Measurements from ENCODE around the gene CPEB3. TPM values are rescaled to one million over a fixed set of nuclear protein-coding genes. Genes with fewer than 3 reads are reported as not detected.
"Not testable (repeated sequence)": the region's sequence is repeated elsewhere in the genome, so short reads cannot be mapped to it uniquely, and the experiment has no call there.

Gene CPEB3
- total RNA-seq, 1 donor from 2014 or later: 1.7 TPM

DNA sequence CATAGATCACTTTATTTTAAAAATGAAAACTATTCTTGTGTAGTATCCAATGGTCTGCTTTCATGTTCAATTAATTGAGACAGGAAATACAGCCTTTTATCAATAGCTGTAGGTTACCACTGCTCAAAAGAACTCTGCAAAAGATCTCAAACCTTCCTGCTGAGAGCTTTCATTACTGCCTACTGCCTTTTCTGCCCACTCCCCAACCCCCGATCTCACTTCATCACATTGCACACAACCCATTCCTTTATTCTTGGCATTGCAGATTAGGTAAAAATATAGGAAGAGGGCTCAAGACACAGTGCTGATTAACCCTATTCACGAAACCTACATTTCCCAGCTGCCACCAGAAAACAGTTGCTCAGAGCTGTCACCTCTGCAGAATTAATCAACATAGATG, 195.9 kb downstream of the CPEB3 start:
- no peak for DNase-seq

DNA sequence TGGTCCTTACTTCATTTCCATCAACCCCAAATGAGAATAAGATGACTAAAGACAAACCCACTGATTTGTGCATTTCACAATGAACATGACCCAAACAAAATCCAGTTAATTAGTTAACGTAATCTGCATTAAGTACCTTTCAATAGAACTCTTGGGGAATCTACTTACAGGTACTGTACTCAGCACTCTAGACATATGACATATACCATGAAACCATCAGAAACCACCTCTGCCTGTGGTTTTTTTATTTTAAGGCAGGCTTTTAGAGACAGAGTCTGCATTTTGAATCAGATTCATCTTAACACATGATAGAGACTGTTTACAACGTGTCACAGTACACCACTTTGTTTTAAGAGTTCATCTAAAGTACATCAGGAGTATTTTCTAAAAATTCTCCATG, 198.9 kb downstream of the CPEB3 start:
- no peak for DNase-seq

DNA sequence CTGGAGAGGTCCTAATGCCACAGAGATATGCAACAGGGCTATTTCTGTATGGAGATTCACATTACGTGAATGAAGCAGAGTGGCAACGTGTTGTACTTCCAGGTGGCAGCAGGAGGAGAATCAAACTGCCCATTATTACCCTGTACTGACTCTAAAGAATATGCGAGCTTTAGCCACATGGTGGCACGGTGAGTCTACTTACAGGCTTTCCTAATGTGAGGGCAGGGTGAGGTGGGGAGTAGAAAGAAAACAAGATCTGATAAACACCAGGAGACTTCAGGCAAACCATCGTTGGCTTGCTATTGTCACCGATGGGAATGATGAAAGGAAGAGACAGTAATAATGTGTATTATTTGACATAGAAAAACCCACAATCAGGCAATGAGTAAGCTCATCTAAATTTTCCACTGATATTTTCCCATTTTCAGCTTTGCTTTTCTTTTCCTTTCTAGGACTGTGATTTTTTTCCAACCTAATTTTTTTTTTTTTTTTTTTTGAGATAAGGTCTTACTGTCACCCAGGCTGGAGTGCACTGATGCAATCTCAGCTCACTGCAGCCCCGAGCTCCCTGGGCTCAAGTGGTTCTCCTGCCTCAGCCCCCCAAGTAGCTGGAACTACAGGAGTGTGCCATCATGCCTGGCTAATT, 203.0 kb downstream of the CPEB3 start:
- DNase-seq: peak; percentile 91

DNA sequence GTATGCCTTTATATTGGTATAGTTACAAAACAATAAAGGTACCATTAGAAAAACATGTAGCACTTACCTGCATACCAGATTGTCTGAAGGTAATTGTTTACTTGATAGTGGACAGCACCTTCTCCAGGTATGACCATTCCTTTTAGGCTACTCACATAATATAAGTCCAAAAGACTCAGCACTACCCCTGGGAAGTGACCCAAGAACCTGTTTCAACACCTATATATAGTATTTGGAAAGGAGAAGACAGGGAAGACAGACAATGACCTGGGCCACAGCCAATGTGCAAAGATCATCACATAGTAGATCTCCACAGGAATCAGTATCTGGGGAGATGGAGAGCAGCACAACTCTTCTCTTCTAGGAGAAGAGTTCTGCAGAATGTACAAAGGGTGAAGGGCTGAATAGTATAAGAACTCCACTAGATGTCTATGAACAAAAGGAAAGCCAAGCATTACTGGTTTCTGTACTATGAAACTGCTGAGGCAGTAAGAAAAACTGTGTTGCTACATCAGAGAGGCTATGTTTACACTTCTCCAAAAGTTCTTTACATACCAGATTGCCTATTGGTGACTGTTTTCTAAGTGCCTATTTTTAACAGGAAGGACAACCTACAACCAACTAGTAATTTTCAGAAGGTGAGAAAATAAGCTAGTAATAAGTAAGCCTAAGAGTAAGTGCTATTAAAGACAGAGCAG, 208.1 kb downstream of the CPEB3 start:
- DNase-seq: no peak

DNA sequence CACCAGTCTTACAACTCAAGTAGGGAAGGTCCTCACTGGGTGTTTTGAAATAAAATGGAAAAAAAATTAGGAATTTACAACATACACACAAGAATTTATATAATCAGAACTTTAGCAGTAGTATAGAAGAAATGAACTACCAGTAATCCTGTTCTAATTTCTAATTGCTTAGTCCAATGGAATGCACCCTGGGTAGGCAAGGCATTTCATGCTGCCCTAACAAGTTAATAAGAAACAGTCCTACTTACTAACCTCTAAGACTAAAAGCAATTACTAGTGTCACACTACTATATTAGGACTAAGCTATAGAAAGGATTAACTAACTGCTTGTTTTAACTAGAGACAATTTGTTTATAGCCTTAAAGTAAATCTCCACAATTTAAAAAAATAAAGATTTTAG, 209.2 kb downstream of the CPEB3 start:
- no peak for DNase-seq

DNA sequence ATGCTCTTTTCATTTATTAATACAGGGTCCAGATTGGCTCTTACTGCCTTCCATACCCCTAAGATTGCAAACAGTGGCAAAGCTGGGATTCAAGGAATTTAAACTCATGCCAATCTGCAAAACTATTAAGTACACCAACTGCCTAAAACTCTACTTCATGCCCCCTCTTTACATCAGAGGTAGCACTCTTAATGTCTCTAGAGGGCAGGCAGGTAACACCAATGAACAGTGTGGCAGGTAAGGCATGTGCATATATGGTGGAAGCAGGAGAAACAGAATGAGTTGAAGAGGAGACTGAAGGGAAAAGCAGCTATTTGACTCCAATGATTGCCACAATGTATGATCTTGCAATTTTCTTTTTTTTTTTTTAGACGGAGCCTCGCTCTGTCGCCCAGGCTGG, 210.6 kb downstream of the CPEB3 start:
- DNase-seq: no peak

DNA sequence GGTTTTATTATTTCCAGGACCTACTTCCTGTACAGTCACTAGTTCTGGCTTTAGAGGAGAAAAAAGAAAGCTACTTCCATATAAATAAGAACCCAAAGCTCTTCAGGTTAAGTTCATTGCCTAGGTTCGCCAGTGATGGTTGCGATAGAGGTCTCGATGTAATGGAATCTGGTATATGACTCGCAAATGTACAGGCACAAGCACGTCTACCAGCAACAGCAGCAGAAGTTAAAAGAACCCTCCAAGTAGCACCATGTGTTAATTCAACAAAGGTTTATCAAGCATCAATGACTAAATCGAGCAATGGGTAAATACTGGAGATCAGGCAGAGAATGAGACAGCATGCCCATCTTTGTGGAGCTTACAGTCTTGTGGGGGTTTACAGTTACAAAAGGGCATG, 211.9 kb downstream of the CPEB3 start:
- no peak for DNase-seq

DNA sequence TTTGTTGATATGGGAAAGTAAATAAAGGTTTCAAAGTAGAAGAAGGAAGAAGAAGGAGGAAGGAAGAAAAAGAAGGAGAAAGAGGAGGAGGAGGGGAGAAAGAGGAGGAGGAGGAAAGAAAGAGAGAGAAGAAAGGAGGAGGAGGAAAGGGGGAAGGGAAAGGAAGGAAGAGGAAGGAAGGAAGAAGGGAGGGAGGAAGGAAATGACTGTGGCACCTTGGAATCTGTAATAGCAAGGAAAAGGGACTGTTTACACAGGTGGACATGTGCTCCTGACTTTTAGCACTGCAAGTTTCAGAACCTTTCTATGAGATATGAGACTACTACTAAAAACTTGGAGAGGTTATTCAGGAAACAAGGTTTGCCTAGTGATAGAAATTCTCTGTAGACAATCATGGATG, 214.2 kb downstream of the CPEB3 start:
- DNase-seq: peak; percentile 3

DNA sequence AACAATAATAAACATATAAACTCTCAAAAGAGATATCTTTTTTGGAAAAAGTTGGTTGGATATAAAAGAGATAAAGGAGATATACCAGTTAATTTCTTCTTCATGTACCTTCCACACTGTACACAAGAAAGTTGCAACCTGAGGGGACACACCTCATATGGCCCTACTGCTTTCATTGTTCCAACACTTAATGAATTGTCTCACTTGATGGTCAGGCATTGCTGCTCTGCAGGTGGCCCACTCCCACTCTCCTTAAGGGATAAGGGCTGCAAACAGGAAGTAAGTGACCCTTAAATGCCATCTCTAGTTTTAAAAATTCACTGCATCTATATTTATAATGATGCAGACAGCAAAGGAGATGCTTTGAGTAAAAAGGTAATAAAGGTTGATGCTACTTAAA, 215.0 kb downstream of the CPEB3 start:
- DNase-seq: no peak

DNA sequence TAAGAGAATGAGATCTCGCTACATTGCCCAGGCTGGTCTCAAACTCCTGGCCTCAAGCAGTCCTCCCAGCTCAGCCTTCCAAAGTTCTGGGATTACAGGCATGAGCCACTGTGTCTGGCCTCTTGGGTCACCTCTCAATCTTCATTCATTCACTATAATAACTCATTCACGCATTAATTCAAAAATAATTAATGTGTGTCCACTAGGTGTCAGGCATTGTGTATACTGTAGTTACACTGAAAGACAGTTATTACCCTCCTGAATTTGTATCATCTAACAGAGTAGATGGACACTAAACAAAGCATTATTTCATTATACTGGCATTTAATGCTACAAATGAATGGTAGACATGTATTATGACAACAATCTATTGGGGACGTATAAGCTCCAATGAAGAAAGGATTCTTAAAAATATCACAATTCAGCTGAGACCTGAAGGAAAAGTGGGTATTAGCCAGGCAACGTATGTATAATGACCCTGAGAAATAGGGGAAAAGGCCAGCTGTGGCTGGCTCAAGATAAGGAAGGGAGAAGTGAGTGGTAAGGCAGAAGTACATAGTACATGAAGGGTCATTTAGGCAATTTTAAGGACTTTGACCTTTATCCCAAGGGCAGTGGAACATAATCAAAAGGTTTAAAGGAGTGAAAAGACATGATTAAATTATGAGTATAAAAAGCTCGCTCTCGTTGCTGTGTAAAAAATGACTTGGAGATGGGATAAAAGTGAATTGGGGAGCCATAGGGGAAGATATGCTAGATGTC, 216.6 kb downstream of the CPEB3 start:
- peak; percentile 51 for DNase-seq

DNA sequence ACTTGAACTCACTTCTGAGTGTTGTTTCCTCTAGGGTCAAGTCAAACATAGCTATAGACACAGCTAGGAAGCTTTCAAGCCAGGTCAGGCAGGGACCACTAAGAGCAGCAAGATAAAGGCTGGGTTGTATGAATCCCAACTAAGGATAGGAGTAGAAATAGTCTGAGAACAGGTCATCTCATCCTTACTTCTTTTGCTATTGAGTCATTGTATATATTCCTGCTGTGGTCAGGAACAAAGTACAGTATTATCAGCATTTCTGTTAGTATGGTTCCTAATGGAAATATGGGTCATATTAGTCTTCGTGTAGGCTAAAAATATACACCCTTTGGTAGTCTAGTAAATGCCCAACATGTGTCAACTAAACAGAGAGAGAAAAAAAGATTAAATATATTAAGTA, 222.0 kb downstream of the CPEB3 start:
- DNase-seq: no peak

DNA sequence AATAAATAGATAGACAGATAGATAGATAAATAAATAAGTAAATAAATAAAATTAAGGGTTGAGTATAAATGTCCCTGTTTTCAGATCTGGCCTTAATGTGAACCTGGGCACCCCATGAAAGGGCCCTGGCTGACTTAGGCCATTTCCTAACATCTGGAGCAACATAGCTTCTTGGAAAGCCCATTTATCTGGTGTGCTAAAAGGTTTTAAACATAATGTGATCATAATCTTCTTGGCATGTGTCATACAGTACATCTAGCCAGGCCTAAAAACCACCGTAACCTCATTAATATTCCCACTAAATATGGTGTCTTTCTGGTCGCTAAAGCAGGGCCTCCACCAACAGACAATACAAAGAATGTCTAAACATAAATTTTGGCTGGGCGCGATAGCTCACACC, 224.5 kb downstream of the CPEB3 start:
- DNase-seq: no peak

DNA sequence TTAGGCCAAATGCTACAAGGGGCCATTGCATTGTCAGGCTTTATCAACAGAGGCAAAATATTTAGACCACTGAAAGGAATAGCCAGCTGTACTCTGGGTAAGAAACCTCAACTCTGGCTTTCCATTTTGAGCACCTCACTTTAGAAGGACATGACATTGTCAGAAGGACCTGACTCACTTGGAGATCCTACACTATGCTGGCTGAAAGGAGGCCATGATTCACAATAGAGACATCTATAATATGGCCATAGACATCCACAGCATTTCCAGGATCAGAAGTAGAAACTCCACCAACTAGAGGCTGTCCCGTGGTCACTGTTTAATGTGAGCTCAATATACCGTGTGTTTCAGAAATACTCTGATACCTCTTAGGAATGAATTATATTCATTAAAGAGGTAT, 226.4 kb downstream of the CPEB3 start:
- DNase-seq: no peak

DNA sequence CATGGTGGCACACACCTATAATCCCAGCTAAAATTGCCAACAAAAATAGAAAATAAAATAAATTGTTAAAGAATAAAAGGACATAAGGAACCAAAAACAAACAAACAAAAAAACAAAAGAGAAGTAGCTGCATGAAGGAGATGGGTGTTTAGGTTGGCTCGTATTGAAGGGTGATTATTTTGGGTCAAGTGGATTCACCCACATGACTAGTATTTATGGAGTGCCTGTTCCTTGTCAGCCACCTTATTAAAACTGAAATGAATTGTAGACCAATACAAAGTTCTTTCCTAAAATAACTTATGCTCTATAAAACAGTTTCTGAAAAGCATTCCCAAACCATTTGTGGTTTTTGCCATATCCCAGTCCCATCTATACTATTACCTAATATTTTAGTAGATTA, 228.6 kb downstream of the CPEB3 start:
- no peak for DNase-seq

DNA sequence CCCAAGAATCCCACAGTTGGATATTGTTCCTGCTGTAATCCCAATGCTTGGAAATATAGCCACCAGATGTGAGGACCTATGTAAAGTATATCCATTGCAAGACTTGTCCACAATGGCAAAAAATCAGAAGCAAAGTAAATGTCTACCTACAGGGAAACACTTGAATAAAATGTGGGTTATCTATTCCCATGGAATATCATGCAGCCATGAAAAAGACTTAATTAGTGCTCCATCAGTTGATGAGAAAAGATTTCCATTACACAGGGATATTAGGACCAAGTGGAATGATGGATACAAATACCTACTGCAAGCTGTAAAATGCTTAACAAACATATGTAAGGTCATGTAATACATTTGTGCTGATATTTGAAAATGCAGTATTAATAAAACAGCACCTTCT, 236.1 kb downstream of the CPEB3 start:
- DNase-seq: no peak

DNA sequence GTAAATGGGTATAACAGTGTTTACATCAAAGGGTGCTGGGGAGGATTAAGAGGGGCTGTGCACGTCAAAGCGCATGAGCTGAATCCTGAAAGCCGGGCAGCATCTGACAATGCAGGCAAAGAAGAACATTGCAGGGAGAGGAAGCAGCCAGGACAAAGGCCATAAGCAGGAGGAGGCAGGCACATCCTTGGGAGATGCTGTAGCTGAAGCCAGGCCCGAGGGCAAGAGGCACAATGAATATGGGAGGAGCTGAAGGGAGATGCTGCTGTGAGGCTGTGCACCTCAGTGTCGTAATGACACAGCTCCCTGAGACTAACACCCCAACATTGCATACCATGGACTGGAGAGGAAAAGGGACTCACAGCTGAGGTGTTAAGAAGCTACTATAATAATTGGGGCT, 238.1 kb downstream of the CPEB3 start:
- DNase-seq: no peak

DNA sequence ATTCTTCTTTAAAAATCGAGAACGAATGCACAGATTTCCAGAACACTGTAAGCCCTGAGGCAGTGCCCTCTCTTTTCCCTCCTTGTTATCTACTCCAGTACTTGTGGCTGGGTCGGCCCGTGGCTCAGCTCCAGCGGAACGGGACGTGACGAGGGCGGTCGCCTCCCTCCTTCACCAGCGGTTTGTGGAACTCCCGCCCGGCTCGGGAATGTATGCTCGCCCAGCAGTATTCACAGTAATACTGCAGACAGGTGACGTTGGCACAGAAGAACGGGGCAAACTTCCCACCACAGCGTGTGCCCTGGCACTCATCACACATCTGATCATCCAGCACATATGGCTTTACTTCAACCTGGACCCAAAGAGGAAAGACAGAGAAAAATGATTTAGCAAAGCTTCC, 238.8 kb downstream of the CPEB3 start:
- DNase-seq: no peak

DNA sequence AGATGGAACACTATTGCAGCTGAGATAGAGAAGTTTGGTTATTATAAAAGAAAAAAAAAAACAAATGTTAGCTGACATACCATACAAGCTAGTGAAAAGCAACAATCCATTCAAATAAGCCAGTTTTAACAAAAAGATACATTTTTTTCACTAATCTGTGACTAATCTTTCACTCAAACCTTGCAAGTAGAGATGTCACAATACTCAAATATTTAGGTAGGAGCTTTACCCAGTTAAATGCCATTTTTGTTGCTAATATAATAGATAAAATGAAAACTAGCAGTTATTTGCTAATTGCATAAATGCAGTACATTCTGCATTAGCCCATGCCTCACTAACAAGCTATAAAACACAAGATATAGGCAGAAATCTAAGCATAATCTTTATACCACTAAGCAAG, 243.7 kb downstream of the CPEB3 start:
- no peak for DNase-seq

DNA sequence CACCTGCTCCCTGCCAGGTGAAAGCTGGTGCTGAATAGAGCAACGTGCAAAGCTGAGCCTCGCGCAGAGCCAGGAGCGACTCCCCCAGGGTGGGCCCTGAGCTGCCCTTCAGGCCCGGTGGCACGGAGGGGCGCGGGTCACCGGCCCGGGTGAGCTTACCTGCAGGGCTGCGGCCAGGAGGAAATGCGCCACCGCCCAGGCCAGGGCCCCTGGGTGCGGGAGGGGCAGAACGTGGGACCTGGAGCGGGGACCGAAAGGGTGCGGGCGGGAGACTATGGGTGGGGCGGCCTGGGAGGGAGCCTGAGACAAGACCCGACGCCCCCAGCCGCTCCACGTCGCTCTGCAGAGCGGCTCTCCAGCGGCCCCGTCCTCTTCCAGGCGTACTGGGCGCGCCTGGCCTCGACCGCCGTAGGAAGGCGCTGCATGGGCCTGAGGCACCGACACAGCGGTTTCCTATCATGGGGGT, 245.2 kb downstream of the CPEB3 start:
- no peak for DNase-seq

DNA sequence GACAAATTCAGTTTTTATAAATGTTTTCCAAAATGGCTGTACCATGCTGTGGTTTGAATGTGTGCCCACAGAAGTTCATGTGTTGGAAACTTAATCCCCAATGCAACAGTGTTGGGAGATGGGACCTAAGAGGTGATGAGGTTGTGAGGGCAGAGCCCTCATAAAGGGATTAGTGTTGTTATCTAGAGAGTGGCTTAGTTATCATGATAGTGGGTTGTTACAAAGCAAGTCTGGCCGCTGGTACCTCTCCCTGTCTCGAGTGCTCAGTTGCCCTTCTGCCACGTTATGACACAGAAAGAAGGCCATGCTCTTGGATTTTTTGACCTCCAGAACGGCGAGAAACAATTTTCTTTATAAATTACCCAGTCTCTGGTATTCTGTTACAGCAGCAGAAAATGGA, 248.3 kb downstream of the CPEB3 start:
- DNase-seq: no peak

DNA sequence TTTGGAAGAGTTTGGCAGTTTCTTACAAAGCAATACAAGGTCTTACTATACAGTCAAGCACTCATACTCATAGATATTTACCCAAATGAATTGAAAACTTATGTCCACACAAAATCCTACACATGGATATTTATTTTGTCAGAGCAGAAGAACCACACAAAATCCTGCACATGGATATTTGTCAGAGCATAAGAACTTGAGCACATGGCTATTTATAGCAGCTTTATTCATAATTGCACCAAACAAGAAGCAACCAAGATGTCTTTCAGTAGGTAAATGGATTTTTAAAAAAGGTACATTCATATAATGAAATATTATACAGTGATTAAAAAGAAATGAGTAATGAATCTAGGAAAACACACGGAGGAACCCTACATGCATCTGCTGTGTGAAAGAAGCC, 251.9 kb downstream of the CPEB3 start:
- DNase-seq: no peak

DNA sequence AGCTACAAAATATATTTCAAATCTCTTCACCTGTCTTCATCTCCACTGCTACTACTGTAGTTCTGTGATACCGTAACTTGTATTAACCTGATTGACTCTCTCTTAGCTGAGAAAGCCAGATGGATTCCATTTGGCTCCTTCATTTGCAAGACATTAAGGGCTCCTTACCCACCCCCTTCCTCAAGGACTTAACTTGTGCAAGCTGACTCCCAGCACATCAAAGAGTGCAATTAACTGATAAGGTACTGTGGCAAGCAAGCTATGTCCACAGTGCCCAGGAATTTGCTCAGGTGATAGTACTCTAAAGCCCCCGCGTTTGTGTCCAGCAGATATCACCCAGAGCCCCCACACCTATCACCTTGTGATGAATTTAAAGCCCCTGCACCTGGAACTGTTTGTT, 257.8 kb downstream of the CPEB3 start:
- not testable (repeated sequence) for DNase-seq

DNA sequence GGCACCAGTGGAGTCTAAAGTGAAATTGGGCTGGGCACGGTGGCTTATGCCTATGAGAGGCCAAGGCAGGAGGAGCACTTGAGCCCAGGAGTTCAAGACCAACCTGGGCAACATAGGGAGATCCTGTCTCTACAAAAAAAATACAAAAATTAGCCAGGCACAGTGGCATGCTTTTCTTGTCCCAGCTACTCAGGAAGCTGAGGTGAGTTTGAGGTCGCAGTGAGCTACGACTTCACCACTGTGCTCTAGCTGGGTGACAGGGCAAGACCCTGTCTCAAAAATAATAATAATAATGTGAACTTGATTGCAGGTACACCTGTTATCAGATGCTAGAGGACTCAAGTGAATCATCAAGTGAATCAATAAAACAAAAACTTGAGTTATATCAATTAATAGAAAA, 259.3 kb downstream of the CPEB3 start:
- DNase-seq: no peak

DNA sequence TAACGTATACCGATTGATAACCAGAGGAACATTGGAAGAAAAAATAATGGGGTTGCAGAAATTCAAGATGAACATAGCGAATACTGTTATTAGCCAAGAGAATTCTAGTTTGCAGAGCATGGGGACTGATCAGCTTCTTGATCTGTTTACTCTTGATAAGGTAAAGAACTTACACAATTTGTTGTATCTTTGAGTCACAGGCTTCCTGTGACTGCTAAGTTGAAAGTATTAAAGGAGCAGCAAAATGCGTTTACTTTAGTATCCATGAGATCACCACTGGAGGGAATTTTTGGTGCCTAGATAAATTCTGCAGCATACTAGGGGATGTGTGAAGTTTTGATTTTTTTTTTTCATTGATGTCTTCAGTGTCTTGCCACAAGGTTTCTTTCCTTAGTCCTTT, 263.7 kb downstream of the CPEB3 start:
- peak; percentile 27 for DNase-seq
